Activated naive CD8-positive, alpha-beta T cell (primary cell): ENCODE measurements around the gene COL27A1.
"Not testable (repeated sequence)": the region's sequence is repeated elsewhere in the genome, so short reads cannot be mapped to it uniquely, and the experiment has no call there.

Experiments
- H3K27ac Mint-ChIP-seq: one replicate; pipeline ENCODE4 v1.8.0; 2021; ENCODE audit warnings: mixed read lengths
- H3K27me3 Mint-ChIP-seq: one replicate; pipeline ENCODE4 v1.8.0; 2021; ENCODE audit warnings: mixed read lengths
- H3K36me3 Mint-ChIP-seq: one replicate; pipeline ENCODE4 v1.8.0; 2021; ENCODE audit warnings: mixed read lengths
- H3K4me1 Mint-ChIP-seq: one replicate; pipeline ENCODE4 v1.8.0; 2021; ENCODE audit warnings: low read depth, mixed read lengths
- H3K4me3 Mint-ChIP-seq: one replicate; pipeline ENCODE4 v1.8.0; 2021; ENCODE audit warnings: mild to moderate bottlenecking, mixed read lengths
- H3K9me3 Mint-ChIP-seq: one replicate; pipeline ENCODE4 v1.8.0; 2021; ENCODE audit warnings: low read depth, mixed read lengths

COL27A1 gene

DNA sequence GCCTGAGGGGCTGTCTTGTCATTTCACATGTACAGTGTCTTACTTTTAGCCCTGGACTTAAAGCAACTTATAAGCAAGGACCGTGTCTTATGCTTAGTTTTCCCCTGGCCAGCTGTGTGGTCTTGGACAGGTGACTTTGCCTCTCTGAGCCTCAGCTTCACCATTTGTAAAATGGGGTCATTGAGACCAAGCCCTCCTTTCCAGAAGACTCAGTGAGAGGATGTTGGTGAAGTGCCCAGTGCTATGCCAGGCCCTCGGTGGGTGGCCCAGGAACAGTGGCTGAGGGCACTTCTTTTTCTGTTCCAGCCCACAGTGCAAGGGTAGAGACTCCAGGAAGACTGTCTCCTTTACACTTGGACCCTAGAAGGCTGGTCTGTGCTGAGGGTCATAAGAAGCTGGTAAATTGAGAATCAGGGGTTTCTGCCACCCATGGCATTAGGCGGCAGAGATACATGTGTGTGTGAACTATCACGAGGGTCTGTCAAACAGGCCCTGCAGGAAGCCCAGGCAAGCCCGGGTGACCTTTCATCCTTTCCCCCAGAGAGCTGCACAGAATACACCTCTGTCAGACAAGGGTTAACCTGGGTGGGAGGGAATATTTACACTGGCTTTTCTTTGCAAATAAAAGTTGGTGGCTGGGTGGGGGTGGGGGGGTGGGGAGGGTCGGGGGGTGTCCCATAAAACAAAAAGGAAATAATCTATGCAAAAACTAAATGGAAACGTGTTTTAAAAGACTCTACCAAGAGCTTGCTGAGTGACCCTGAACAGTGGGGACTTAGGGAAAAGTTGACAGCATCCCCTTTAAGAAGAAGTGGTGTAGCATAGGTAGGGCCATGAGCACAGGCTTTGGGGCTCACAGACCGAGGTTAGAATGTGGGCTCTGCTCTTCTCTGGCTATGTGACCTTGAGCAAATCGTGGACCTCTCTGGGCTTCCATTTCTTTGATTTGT is 35.8 kb upstream of the COL27A1 start:
- Mint-ChIP-seq H3K27me3 (peaks cover 11% of the 10 kb centered on the region), H3K36me3 (no peaks in the 10 kb centered on the region), H3K4me3 (no peak overlapping the region), H3K27ac (no peak overlapping the region), H3K4me1 (no peaks in the 10 kb centered on the region), H3K9me3 (no peaks in the 10 kb centered on the region)

- Mint-ChIP-seq H3K4me1 (no peaks in the 10 kb centered on the region), H3K4me3 (no peak overlapping the region), H3K36me3 (no peaks in the 10 kb centered on the region), H3K9me3 (no peaks in the 10 kb centered on the region), H3K27ac (no peak overlapping the region), H3K27me3 (peaks cover 11% of the 10 kb centered on the region)
Observed at GRCh38 chr9:114120192-114121014, 34.9 kb upstream of the COL27A1 start.

GRCh38 chr9:114121227-114122135 is 33.9 kb upstream of the COL27A1 start:
- Mint-ChIP-seq H3K4me3 (no peak overlapping the region), H3K27me3 (peaks cover 11% of the 10 kb centered on the region), H3K4me1 (no peaks in the 10 kb centered on the region), H3K27ac (no peak overlapping the region), H3K36me3 (no peaks in the 10 kb centered on the region), H3K9me3 (no peaks in the 10 kb centered on the region)

DNA sequence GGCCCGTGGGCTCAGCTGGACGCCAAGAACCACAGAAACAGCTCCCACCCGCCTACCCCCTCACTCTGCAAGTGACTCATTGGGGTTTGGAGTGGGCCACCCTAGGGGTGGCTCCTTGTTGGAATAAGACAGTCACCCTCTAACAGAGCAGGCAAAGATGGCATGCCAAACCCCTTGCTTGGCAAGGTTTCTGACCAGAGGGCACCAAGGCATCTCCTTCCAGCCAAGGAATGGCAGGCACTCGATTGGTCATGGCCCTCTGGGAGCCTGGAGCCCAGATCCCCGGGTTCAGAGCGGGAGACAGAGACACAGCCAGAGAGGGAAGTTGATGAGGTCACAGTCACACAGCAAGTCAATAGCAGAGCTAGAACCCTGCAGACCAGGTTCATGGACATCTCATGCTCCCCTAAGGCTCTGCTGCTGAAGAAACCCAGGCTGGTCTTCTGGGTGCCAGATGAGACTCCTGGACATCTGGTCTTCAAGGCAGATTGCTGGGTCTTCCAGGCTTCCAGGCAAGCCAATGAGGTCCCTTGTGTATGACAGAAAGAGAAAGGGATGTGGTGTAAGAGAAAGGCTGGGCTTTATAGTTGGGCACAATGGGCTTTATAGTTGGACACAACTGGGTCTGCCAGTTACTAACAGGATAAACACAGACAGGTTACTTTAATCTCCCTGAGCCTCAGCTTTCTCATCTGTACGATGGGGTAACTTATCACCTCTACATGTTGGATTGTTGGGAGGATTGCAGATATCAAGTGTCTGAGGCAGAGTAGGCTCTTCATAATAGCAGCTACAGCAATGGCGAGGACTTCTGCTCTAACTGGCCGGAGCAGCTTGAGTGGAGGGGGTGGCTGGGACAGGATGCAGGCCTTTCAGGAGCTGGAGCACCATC is 33.0 kb upstream of the COL27A1 start:
- Mint-ChIP-seq H3K4me1 (no peaks in the 10 kb centered on the region), H3K36me3 (no peaks in the 10 kb centered on the region), H3K9me3 (no peaks in the 10 kb centered on the region), H3K27ac (no peak overlapping the region), H3K4me3 (no peak overlapping the region), H3K27me3 (peaks cover 10% of the 10 kb centered on the region)

DNA sequence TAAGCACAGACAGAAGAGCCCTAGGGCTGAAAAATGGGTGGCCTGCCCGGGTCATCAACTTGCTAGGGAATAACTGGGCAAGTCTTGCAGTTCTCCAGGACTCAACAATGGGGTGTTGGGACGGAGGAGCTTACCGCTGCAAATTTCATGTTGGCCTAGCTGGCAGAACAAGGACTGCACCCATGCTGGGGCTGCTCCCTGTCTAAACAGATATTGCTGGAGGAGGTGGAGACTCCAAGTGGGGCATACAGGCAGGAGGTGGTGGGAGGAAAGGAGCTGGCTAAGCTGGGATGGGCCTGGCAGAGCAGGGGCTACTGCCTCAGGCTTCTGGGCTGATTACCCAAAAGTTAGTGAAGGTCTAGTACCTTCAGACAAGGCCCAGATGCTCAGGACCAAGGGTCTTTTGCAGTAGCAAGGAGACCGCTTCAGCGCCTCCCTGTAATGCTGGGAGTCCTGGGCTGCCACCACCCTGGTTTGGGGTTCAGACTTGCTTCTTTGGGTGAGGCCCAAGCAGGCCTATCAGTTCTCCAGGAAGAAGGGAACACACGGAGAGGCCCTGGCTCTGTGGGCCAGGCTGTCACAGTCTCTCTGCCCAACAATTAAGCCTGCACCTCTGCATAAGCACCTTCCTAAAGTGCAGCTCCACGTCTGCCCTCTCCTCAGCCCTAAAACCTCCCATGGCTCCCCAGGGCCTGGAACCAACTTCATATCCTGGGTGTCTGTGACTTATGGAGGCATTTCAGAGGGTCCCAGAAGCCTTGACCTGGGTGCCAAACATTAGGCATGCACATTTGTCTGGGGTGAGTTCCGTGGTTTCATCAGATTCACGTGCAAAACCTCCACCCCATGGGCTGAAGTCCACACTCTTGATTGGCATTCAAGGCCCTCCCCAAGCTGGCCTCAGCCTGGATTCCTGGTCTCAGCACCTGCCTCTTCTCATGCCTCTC is 32.0 kb upstream of the COL27A1 start:
- Mint-ChIP-seq H3K36me3 (peaks cover 3% of the 10 kb centered on the region), H3K27ac (no peak overlapping the region), H3K4me1 (no peaks in the 10 kb centered on the region), H3K9me3 (peaks cover 4% of the 10 kb centered on the region), H3K27me3 (peaks cover 6% of the 10 kb centered on the region), H3K4me3 (no peak overlapping the region)

GRCh38 chr9:114124138-114124537 is 31.2 kb upstream of the COL27A1 start:
- H3K9me3 Mint-ChIP-seq = peaks cover 4% of the 10 kb centered on the region
- no peak overlapping the region for H3K4me3 Mint-ChIP-seq
- no peaks in the 10 kb centered on the region for H3K4me1 Mint-ChIP-seq
- no peak overlapping the region for H3K27ac Mint-ChIP-seq
- peaks cover 7% of the 10 kb centered on the region for H3K27me3 Mint-ChIP-seq
- H3K36me3 Mint-ChIP-seq = peaks cover 3% of the 10 kb centered on the region

DNA sequence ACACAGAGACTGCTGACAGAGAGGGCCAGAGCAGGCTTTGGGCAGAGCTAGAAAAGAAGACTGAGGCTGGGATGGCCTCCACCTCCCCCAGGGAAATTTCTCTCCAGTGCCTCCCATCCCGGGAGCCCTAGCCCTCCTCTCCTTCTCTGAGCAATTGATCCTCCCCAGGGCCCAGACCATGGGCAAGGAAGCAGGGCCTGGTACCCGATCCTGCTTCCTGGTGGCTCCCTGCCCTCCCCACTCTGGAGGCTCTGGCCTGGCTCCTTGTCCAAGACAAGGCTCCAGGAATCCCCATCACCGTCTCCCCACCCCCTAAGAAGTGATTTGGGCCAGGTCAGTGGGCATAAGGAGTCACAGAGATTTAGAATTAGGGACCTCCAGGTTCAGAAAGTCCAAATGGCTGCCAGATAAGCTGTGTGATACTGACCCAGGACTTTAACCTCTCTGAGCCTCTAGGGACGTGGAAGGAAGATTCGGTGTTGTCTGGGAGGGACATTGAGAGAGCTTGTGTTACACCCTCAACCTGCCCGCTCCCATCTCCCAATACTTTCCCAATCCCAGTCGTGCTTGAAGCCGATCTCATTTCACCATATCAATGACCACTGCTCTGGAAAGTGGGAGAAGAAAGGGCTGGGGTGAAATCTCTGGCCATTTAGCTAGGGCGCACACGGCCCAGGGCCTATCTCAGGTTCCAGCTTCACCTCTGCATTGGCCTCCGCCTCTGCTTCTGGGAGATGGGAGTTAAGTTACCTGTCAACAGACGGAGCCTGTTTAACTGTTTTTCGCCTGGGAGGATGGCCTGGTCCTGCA is 30.5 kb upstream of the COL27A1 start:
- H3K27ac Mint-ChIP-seq = no peak overlapping the region
- peaks cover 4% of the 10 kb centered on the region for H3K9me3 Mint-ChIP-seq
- no peaks in the 10 kb centered on the region for H3K4me1 Mint-ChIP-seq
- H3K27me3 Mint-ChIP-seq = peaks cover 7% of the 10 kb centered on the region
- H3K36me3 Mint-ChIP-seq = peaks cover 3% of the 10 kb centered on the region
- H3K4me3 Mint-ChIP-seq = no peak overlapping the region

DNA sequence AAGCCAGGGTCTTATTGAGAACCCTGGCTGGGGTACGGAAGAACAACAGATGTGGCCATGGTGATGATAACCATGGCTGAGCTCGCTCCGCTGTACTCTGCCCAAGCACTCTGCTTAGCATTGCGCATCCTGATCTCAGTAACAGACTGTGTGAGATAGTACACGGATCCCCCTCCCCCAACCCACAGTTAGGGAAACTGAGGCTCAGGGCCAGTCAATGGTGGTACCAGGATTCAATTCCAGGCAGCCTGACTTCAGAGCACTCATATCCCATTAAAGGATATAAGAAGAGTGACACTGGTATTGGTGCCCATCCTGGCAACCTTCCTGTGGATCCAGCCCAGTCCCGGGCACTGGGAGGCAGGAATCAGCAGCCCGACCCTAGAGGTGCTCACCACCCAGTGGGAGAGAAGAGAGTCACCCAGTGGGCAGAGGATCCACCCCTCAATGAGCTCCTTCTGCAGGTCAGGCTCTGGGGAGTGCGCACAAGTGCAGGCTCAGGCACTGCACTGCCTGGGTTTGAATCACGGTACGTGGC is 29.8 kb upstream of the COL27A1 start:
- H3K27ac Mint-ChIP-seq = no peak overlapping the region
- peaks cover 4% of the 10 kb centered on the region for H3K9me3 Mint-ChIP-seq
- peaks cover 9% of the 10 kb centered on the region for H3K27me3 Mint-ChIP-seq
- peaks cover 3% of the 10 kb centered on the region for H3K36me3 Mint-ChIP-seq
- no peak overlapping the region for H3K4me3 Mint-ChIP-seq
- H3K4me1 Mint-ChIP-seq = no peaks in the 10 kb centered on the region

- Mint-ChIP-seq H3K9me3 (peaks cover 4% of the 10 kb centered on the region), H3K27ac (no peak overlapping the region)
Observed at GRCh38 chr9:114126247-114127060, 28.9 kb upstream of the COL27A1 start.

DNA sequence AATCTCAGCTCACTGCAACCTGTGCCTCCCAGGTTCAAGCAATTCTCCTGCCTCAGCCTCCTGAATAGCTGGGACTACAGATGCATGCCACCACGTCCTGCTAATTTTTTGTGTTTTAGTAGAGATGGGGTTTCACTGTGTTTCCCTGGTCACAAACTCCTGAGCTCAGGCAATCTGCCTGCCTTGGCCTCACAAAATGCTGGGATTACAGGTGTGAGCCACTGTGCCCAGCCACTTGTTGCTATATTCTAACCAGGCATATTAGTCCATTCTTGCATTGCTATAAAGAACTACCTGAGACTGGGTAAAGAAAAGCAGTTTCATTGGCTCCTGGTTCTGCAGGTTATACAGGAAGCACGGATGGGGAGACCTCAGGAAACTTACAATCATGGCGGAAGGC is 26.6 kb upstream of the COL27A1 start:
- H3K4me1 Mint-ChIP-seq, H3K9me3 Mint-ChIP-seq, H3K36me3 Mint-ChIP-seq, H3K4me3 Mint-ChIP-seq, H3K27ac Mint-ChIP-seq: not testable (repeated sequence)
- peaks cover 12% of the 10 kb centered on the region for H3K27me3 Mint-ChIP-seq

More at GRCh38 chr9:114126247-114127060, 28.9 kb upstream of the COL27A1 start:
- no peaks in the 10 kb centered on the region for H3K4me1 Mint-ChIP-seq
- peaks cover 3% of the 10 kb centered on the region for H3K36me3 Mint-ChIP-seq
- H3K4me3 Mint-ChIP-seq = no peak overlapping the region
- peaks cover 9% of the 10 kb centered on the region for H3K27me3 Mint-ChIP-seq

DNA sequence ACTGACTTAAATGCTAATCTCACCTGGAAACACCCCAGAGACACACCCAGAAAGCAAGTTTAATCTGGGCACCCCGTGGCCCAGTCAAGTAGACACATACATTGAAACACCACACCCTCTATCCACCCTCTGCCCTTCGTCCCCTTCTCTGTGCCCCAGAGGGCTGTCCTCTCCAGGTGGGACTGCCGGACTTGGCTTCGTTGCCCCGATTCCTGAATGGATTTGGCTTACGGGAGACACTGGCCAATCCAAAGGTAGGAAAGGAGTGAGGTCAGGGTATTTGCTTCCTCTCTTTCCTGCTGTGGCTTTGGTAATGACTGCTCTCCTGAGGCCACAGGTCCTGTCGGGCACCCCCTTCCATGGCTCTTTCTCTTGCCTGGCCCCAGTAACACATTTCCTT is 25.2 kb upstream of the COL27A1 start:
- Mint-ChIP-seq H3K27ac (no peak overlapping the region), H3K9me3 (peaks cover 4% of the 10 kb centered on the region), H3K4me1 (no peaks in the 10 kb centered on the region), H3K27me3 (peaks cover 12% of the 10 kb centered on the region), H3K36me3 (peaks cover 3% of the 10 kb centered on the region), H3K4me3 (no peak overlapping the region)
